ENCODE data around the gene KCNQ5. TPM values are rescaled to one million over a fixed set of nuclear protein-coding genes. Genes with fewer than 3 reads are reported as not detected.
A peak's percentile ranks its signal among the peaks of the same experiment; 100 is the strongest.
"Not testable (repeated sequence)": the region's sequence is repeated elsewhere in the genome, so short reads cannot be mapped to it uniquely, and the experiment has no call there.

KCNQ5 gene
- 0.38 and 2.1 TPM in 2 replicates for total RNA-seq

GRCh38 chr6:72621291-72622093 is at the start of gene KCNQ5:
Gene KCNQ5, plus strand, starts transcription at chr6:72622064.
- DNase-seq (ENCODE audit: low read depth) (no peak), FAIRE-seq (no peak)
- peaks cover 1% of the 10 kb centered on the region for H3K27me3 ChIP-seq (ENCODE audit: control insufficient read depth, insufficient read depth, low read length)
- TF ChIP-seq CTCF (IDR thresholded peaks at IDR 0.05; ENCODE audit: insufficient read depth, low read length, severe bottlenecking) = no peak
- H3K4me3 ChIP-seq (ENCODE audit: low read depth, low read length) = peak within 1 kb of the TSS; percentile 57
- H3K36me3 ChIP-seq (ENCODE audit: control insufficient read depth, insufficient read depth, low read length) = no peaks in the 10 kb centered on the region

DNA sequence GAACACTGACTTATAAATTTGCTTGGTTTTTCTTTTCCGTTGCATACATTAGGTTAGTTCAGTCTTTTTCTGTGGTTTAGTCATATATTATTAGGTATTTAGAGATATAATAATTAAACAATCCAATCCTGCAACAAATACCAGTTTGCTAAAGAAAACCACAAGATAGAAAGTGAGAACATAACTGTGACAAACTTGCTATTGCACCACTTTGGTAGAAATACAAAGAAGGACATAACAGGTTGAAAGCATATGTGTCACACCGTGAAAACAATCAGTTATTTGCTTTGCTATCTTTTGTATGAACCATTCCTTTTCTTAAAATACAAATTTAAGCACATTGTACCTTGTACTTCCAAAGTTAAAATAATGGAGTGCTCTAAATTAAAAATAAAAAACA is 42.0 kb upstream of the KCNQ5 start:
- no peak for FAIRE-seq
- no peaks in the 10 kb centered on the region for H3K36me3 ChIP-seq (ENCODE audit: control insufficient read depth, insufficient read depth, low read length)
- peak; percentile 15 for DNase-seq (ENCODE audit: low read depth)
- no peaks in the 10 kb centered on the region for H3K27me3 ChIP-seq (ENCODE audit: control insufficient read depth, insufficient read depth, low read length)
- no peak for TF ChIP-seq CTCF (IDR thresholded peaks at IDR 0.05; ENCODE audit: insufficient read depth, low read length, severe bottlenecking)
- H3K4me3 ChIP-seq (ENCODE audit: low read depth, low read length) = no peak overlapping the region

DNA sequence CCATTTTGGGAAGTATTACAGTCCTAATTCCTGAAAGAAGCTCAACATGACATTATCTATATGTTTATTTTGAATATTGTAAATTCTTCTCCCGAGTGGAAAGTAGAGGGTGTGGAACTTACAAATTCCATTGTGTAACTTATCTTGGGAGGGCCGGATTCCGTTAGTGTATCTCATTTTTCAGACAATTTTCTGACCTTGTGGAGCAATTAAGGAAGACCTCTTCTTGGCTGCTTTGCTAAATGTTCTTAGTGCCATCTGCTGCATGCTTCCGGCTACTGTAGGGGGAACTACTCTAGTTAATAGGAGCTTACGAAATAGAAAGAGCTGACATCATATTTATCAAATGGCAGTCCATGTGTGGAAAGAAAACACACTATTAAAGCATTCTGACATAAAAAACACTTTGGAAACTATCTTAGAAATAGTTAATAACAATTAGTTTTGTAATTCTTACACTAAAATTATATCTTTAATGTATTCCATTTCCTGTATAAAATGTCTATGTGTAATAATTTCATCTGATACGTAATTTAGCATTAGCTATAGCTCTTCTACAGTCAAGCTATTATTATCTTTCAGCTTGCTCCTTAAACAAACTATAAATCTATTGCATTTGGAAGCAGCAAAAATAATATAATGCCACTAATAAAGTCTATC is 41.5 kb upstream of the KCNQ5 start:
- no peaks in the 10 kb centered on the region for H3K27me3 ChIP-seq (ENCODE audit: control insufficient read depth, insufficient read depth, low read length)
- peak; percentile 58 for FAIRE-seq
- peak; percentile 82 for DNase-seq (ENCODE audit: low read depth)
- no peak overlapping the region for H3K4me3 ChIP-seq (ENCODE audit: low read depth, low read length)
- peak; percentile 55 for TF ChIP-seq CTCF (IDR thresholded peaks at IDR 0.05; ENCODE audit: insufficient read depth, low read length, severe bottlenecking)
- no peaks in the 10 kb centered on the region for H3K36me3 ChIP-seq (ENCODE audit: control insufficient read depth, insufficient read depth, low read length)

DNA sequence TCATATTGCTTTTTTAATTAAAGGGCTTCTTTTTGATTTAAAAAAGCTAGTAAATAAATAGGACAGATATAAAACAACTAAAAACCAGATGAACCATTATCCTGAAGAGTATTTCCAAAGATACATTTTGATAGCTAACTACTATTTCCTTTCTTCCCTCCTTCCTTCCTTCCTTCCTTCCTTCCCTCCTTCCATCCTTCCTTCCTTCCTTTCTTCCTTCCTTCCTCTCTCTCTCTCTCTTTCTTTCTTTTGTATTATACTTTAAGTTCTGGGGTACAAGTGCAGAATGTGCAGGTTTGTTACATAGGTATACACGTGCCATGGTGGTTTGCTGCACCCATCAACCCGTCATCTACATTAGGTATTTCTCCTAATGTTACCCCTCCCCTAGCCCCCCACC is 40.9 kb upstream of the KCNQ5 start:
- FAIRE-seq; DNase-seq (ENCODE audit: low read depth): not testable (repeated sequence)

DNA sequence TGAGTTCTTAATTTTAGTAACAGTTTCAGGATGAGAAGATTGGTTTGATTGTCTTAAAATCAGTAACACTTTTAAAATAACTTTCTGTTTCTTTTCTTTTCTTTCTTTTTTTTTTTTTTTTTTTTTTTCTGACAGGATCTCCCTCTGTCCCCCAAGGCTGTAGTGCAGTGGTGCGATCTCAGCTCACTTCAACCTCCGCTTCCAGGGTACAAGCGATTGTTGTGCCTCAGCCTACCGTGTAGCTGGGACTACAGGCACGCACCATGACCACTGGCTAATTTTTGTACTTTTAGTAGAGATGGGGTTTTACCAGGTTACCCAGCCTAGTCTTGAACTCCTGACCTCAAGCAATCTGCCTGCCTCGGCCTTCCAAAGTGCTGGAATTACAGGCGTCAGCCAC is 33.7 kb upstream of the KCNQ5 start:
- Histone ChIP-seq H3K4me3 (ENCODE audit: low read depth, low read length) (no peak overlapping the region), H3K27me3 (ENCODE audit: control insufficient read depth, insufficient read depth, low read length) (no peaks in the 10 kb centered on the region), H3K36me3 (ENCODE audit: control insufficient read depth, insufficient read depth, low read length) (no peaks in the 10 kb centered on the region)
- TF ChIP-seq CTCF (IDR thresholded peaks at IDR 0.05; ENCODE audit: insufficient read depth, low read length, severe bottlenecking) = no peak
- no peak for DNase-seq (ENCODE audit: low read depth)
- FAIRE-seq = no peak

More for the DNA sequence above, 40.9 kb upstream of the KCNQ5 start:
- not testable (repeated sequence) for H3K4me3 ChIP-seq (ENCODE audit: low read depth, low read length); H3K27me3 ChIP-seq (ENCODE audit: control insufficient read depth, insufficient read depth, low read length); H3K36me3 ChIP-seq (ENCODE audit: control insufficient read depth, insufficient read depth, low read length)

DNA sequence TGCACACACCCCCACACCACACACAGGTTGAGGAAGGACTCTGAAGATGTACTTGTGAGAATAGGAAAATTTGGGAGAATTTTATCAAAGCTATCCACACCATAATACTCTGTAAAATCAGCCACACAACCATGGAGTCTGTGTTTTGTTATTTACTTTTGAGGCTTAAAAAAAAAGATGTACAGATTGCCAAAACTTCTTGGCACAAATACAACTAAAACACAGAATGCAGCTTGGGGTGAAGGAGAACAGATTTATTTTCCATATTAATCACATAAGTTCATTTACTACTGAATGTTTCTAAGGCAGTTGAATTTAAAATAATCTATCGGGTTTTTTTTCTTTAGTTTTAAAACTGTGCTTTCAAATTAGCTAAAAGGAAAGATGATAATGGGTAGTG is 32.8 kb upstream of the KCNQ5 start:
- Histone ChIP-seq H3K27me3 (ENCODE audit: control insufficient read depth, insufficient read depth, low read length) (no peaks in the 10 kb centered on the region), H3K36me3 (ENCODE audit: control insufficient read depth, insufficient read depth, low read length) (no peaks in the 10 kb centered on the region), H3K4me3 (ENCODE audit: low read depth, low read length) (no peak overlapping the region)
- no peak for DNase-seq (ENCODE audit: low read depth)
- no peak for FAIRE-seq
- no peak for TF ChIP-seq CTCF (IDR thresholded peaks at IDR 0.05; ENCODE audit: insufficient read depth, low read length, severe bottlenecking)

All from bronchial epithelial cell (primary cell).